ENCODE measurements around the gene SMPDL3B.
"Not testable (repeated sequence)": the region's sequence is repeated elsewhere in the genome, so short reads cannot be mapped to it uniquely, and the experiment has no call there.

SMPDL3B gene

DNA sequence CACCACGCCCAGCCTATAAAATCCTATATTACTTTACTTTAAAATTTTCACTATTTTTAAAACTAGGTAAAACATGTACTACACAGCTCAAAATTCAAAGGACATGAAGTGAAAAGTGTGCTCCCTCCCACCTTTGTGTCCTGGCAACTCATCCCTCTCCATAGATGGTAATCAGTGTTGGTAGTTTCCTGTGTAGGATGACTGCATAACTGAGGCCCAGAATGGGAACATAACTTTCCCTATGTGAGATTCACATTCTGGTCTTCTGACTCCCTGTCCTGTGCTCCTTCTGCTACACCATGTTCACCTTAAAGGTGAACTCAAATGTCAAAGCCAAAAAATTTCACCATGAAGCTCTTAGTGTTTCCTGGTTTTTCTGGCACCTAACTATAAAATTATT is 64.3 kb downstream of the SMPDL3B start:
- H3K36me3 ChIP-seq (ENCODE audit: insufficient read depth, low read length): peaks cover 8% of the 10 kb centered on the region; the same call in 1 of the 2 replicates
- no peaks in the 10 kb centered on the region for H3K9me3 ChIP-seq (ENCODE audit: control insufficient read depth, insufficient read depth, low read length)
- H3K9ac ChIP-seq (ENCODE audit: low read depth, low read length): no peak overlapping the region
- H3K4me1 ChIP-seq (ENCODE audit: insufficient read depth, low read length): no peaks in the 10 kb centered on the region

DNA sequence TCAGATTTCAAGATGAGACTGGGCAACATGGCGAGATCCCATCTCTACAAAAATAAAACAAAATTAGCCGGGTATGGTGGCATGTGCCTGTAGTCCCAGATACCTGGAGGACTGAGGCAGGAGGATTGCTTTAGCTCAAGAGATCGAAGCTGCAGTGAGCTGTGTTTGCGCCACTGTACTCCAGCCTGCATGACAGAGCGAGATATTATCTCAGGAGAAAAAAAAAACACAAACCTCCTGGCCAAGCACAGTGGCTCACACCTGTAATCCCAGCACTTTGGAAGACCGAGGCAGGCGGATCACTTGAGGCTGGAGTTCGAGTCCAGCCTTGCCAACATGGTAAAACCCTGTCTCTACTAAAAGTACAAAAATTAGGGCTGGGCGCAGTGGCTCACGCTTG is 67.8 kb downstream of the SMPDL3B start:
- no peaks in the 10 kb centered on the region for H3K9me3 ChIP-seq (ENCODE audit: control insufficient read depth, insufficient read depth, low read length)
- H3K36me3 ChIP-seq (ENCODE audit: insufficient read depth, low read length): peaks cover 4% of the 10 kb centered on the region; the same call in 1 of the 2 replicates
- no peak overlapping the region for H3K9ac ChIP-seq (ENCODE audit: low read depth, low read length)
- H3K4me1 ChIP-seq (ENCODE audit: insufficient read depth, low read length): no peaks in the 10 kb centered on the region

DNA sequence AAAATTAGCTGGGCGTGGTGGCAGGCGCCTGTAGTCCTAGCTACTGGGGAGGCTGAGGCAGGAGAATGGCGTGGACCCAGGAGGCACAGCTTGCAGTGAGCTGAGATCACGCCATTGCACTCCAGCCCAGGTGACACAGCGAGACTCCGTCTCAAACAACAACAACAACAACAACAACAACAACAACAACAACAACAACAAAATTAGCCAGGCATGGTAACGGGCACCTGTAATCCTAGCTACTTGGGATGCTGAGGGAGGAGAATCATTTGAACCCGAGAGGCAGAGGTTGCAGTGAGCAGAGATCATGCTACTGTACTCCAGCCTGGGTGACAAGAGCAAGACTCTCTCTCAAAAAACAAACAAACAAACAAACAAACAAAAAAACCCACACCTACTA is 68.3 kb downstream of the SMPDL3B start:
- not testable (repeated sequence) for H3K9ac ChIP-seq (ENCODE audit: low read depth, low read length); H3K9me3 ChIP-seq (ENCODE audit: control insufficient read depth, insufficient read depth, low read length); H3K4me1 ChIP-seq (ENCODE audit: insufficient read depth, low read length); H3K36me3 ChIP-seq (ENCODE audit: insufficient read depth, low read length)
